Loucy (cell line): ENCODE data around the gene KHK.

Experiments
- H2AFZ ChIP-seq: fragments of 200-600 bp; sonication (generic); 2 replicates; pipeline ENCODE4 v1.6.0; 2016; ENCODE audit warnings: antibody characterized with exemption, mild to moderate bottlenecking, low read length, moderate library complexity
- H3F3A ChIP-seq: fragments of 200-600 bp; 2 replicates; pipeline ENCODE4 v1.6.0; 2016; ENCODE audit warnings: antibody characterized with exemption, low read depth, mild to moderate bottlenecking
- H3K27me3 ChIP-seq: fragments of 200-600 bp; sonication (generic); 2 replicates; pipeline ENCODE4 v1.6.1; 2014; ENCODE audit warnings: low read length, mild to moderate bottlenecking; ENCODE audit not compliant: insufficient read depth, poor library complexity, severe bottlenecking
- H3K36me3 ChIP-seq: fragments of 200-600 bp; sonication (generic); 2 replicates; pipeline ENCODE4 v1.6.1; 2016; ENCODE audit warnings: low read length; ENCODE audit not compliant: insufficient read depth
- H3K4me1 ChIP-seq: fragments of 200-600 bp; sonication (generic); 2 replicates; pipeline ENCODE4 v1.5.1; 2014; ENCODE audit warnings: low read length, mild to moderate bottlenecking; ENCODE audit not compliant: insufficient read depth, poor library complexity, severe bottlenecking
- H3K4me2 ChIP-seq: fragments of 200-600 bp; sonication (generic); 2 replicates; pipeline ENCODE4 v1.6.0; 2014; ENCODE audit warnings: antibody characterized with exemption, low read length, low read depth, mild to moderate bottlenecking; ENCODE audit not compliant: poor library complexity, severe bottlenecking
- H3K4me3 ChIP-seq: fragments of 200-600 bp; sonication (generic); 2 replicates; pipeline ENCODE4 v1.5.1; 2014; ENCODE audit warnings: low read length, mild to moderate bottlenecking, mixed read lengths; ENCODE audit not compliant: poor library complexity, severe bottlenecking
- H3K79me2 ChIP-seq: fragments of 200-600 bp; sonication (generic); 2 replicates; pipeline ENCODE4 v1.6.1; 2014; ENCODE audit warnings: low read length; ENCODE audit not compliant: insufficient read depth
- H3K9ac ChIP-seq: fragments of 200-600 bp; sonication (generic); 2 replicates; pipeline ENCODE4 v1.6.0; 2014; ENCODE audit warnings: mild to moderate bottlenecking, low read depth, low read length, moderate library complexity; ENCODE audit not compliant: poor library complexity, severe bottlenecking
- H3K9me2 ChIP-seq: fragments of 200-600 bp; sonication (generic); replicated peaks from 2 replicates; pipeline ENCODE4 v1.6.1; 2016; ENCODE audit warnings: low read depth, low read length, mixed read lengths
- H3K9me3 ChIP-seq: fragments of 200-600 bp; sonication (generic); 2 replicates; pipeline ENCODE4 v1.6.1; 2014; ENCODE audit warnings: mild to moderate bottlenecking, antibody characterized with exemption, low read length, low read depth; ENCODE audit not compliant: insufficient read depth
- H4K20me1 ChIP-seq: fragments of 200-600 bp; sonication (generic); 2 replicates; pipeline ENCODE4 v1.6.0; 2014; ENCODE audit warnings: antibody characterized with exemption, low read length, mild to moderate bottlenecking; ENCODE audit not compliant: insufficient read depth, poor library complexity, severe bottlenecking
- CTCF ChIP-seq: fragments of 200-600 bp; sonication (generic); conservative IDR thresholded peaks from 2 replicates; pipeline ENCODE4 v1.5.1; 2014; ENCODE audit warnings: mild to moderate bottlenecking, antibody characterized with exemption, low read length
- EZH2phosphoT487 ChIP-seq: fragments of 200-600 bp; IDR thresholded peaks from 2 replicates; pipeline ENCODE4 v1.6.1; 2018; ENCODE audit warnings: antibody characterized with exemption, mild to moderate bottlenecking, moderate library complexity, borderline replicate concordance

The KHK gene

GRCh38 chr2:27125104-27125503 is 38.5 kb downstream of the KHK start:
- H3K36me3 ChIP-seq, result no peaks in the 10 kb centered on the region; the same call in 1 of the 2 replicates

DNA sequence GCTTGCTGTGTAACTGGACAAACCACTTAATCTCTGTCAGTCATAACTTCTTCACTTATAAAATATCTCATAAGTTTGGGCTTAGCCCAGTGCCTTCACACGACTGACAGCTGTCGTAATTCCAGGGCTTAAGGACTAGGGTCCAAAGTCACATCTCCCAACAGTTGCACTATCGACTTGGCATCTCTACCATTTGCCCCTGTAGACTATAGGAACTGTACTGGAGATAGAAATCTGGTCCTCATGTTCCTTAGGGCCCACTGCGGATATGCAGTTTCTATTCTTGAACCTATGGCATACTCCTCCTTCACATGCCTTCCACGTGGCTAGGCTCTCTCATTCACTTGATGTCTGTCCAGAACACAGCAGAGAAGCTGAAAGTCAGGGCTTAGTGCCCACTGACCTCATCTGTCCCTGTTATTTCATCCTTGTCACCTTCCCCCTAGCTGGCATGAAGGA is 39.7 kb downstream of the KHK start:
- no peaks in the 10 kb centered on the region for H3F3A ChIP-seq
- no peaks in the 10 kb centered on the region for H4K20me1 ChIP-seq
- no peak for TF ChIP-seq CTCF
- no peak for TF ChIP-seq EZH2phosphoT487
- H2AFZ ChIP-seq, result no peak overlapping the region
- H3K4me2 ChIP-seq, result no peak overlapping the region
- H3K9ac ChIP-seq, result no peak overlapping the region
- H3K27me3 ChIP-seq, result no peaks in the 10 kb centered on the region
- no peaks in the 10 kb centered on the region for H3K9me3 ChIP-seq
- H3K4me3 ChIP-seq, result no peak overlapping the region
- no peaks in the 10 kb centered on the region for H3K9me2 ChIP-seq
- H3K79me2 ChIP-seq, result no peaks in the 10 kb centered on the region
- H3K36me3 ChIP-seq, result peaks cover 2% of the 10 kb centered on the region; the same call in 1 of the 2 replicates
- peaks cover 5% of the 10 kb centered on the region for H3K4me1 ChIP-seq

More at GRCh38 chr2:27125104-27125503, 38.5 kb downstream of the KHK start:
- Histone ChIP-seq H3K4me2 (no peak overlapping the region), H3K4me3 (no peak overlapping the region), H4K20me1 (no peaks in the 10 kb centered on the region), H3K79me2 (no peaks in the 10 kb centered on the region), H3K9me3 (no peaks in the 10 kb centered on the region), H3K27me3 (no peaks in the 10 kb centered on the region), H3K9ac (no peak overlapping the region), H2AFZ (no peak overlapping the region), H3F3A (no peaks in the 10 kb centered on the region), H3K4me1 (peaks cover 5% of the 10 kb centered on the region), H3K9me2 (no peaks in the 10 kb centered on the region)
- TF ChIP-seq EZH2phosphoT487 (no peak), CTCF (no peak)

- TF ChIP-seq EZH2phosphoT487 (no peak), CTCF (no peak)
- no peaks in the 10 kb centered on the region for H3K27me3 ChIP-seq
- H3K4me2 ChIP-seq, result no peak overlapping the region
- H3K9ac ChIP-seq, result no peak overlapping the region
- H3K36me3 ChIP-seq, result peaks cover 10% of the 10 kb centered on the region; the same call in 1 of the 2 replicates
- H2AFZ ChIP-seq, result no peak overlapping the region
- H3K9me3 ChIP-seq, result no peaks in the 10 kb centered on the region
- no peaks in the 10 kb centered on the region for H3F3A ChIP-seq
- H3K4me3 ChIP-seq, result no peak overlapping the region
- H3K79me2 ChIP-seq, result peaks cover 17% of the 10 kb centered on the region
- peaks cover 4% of the 10 kb centered on the region for H4K20me1 ChIP-seq
- peaks cover 13% of the 10 kb centered on the region for H3K4me1 ChIP-seq
- no peaks in the 10 kb centered on the region for H3K9me2 ChIP-seq
Measured at GRCh38 chr2:27127883-27128667, 41.5 kb downstream of the KHK start.
